Caco-2 (cell line): ENCODE results near the gene ASTN2. TPM values are rescaled to one million over a fixed set of nuclear protein-coding genes. Genes with fewer than 3 reads are reported as not detected.

ENCODE experiments used
- BruUV-seq: library from RNA; stranded (reverse); fragments of 400-500 nt; replicated peaks from 2 replicates; lab custom pipeline; 2021; lab: Mats Ljungman, UMichigan
- CTCF ChIA-PET: fragments of 300-600 bp; sonication (Branson Sonifier 250); formaldehyde crosslinking; loops from one replicate; lab custom pipeline; 2022; ENCODE audit warnings: antibody characterized with exemption; lab: Charles Lee
- POLR2A ChIA-PET: fragments of 300-600 bp; sonication (Branson Sonifier 250); formaldehyde crosslinking; loops from one replicate; lab custom pipeline; 2022; ENCODE audit warnings: antibody characterized with exemption; lab: Charles Lee
- DNase-seq, 2 experiments: peaks; one replicate each; pipeline versions ENCODE4 v3.0.0 to v3.0.0-alpha.2; 2020 to 2022
- H3K27me3 ChIP-seq: replicated peaks from 2 replicates; pipeline ENCODE4 v1.6.0; 2011; ENCODE audit warnings: low read length; ENCODE audit not compliant: control insufficient read depth, insufficient read depth
- H3K36me3 ChIP-seq: 2 replicates; pipeline ENCODE4 v1.5.1; 2011; ENCODE audit warnings: low read length; ENCODE audit not compliant: control insufficient read depth, insufficient read depth
- H3K4me1 ChIP-seq: fragments of 250-450 bp; sonication (Bioruptor Pico); 2 replicates; pipeline ENCODE4 v1.5.1; 2020; ENCODE audit warnings: mild to moderate bottlenecking
- H3K4me3 ChIP-seq: 2 replicates; pipeline ENCODE4 v1.5.1; 2011; ENCODE audit warnings: low read depth, mild to moderate bottlenecking, control low read depth, low read length
- H3K9me3 ChIP-seq: fragments of 250-450 bp; sonication (Bioruptor Pico); 2 replicates; pipeline ENCODE4 v1.5.1; 2020; ENCODE audit warnings: mild to moderate bottlenecking, moderate library complexity
- H3K27ac Mint-ChIP-seq: one replicate; pipeline ENCODE4 v1.8.0; 2022; ENCODE audit warnings: mixed read lengths; ENCODE audit not compliant: unreplicated experiment
- H3K27me3 Mint-ChIP-seq: one replicate; pipeline ENCODE4 v1.8.0; 2022; ENCODE audit warnings: mixed read lengths; ENCODE audit not compliant: insufficient read depth, unreplicated experiment
- H3K36me3 Mint-ChIP-seq: one replicate; pipeline ENCODE4 v1.8.0; 2022; ENCODE audit warnings: mild to moderate bottlenecking, mixed read lengths; ENCODE audit not compliant: insufficient read depth, unreplicated experiment
- H3K4me1 Mint-ChIP-seq: one replicate; pipeline ENCODE4 v1.8.0; 2022; ENCODE audit warnings: low read depth, mixed read lengths; ENCODE audit not compliant: unreplicated experiment
- H3K4me3 Mint-ChIP-seq: one replicate; pipeline ENCODE4 v1.8.0; 2022; ENCODE audit warnings: mild to moderate bottlenecking, moderate library complexity, mixed read lengths; ENCODE audit not compliant: unreplicated experiment
- H3K9me3 Mint-ChIP-seq: one replicate; pipeline ENCODE4 v1.8.0; 2022; ENCODE audit warnings: mixed read lengths; ENCODE audit not compliant: unreplicated experiment
- CTCF ChIP-seq, 2 experiments: fragments of 200-600 bp in 1 of 2; IDR thresholded peaks; 1 replicate in 1 of 2; 2 replicates in 1 of 2; pipeline versions ENCODE4 v1.5.1 to v1.8.0; 2011 to 2022; ENCODE audit warnings: antibody characterized with exemption in 1 of 2, control low read depth in 1 of 2, inconsistent platforms in 1 of 2, low read depth in 1 of 2, low read length in 1 of 2, mild to moderate bottlenecking in 1 of 2, moderate library complexity in 1 of 2; ENCODE audit not compliant: insufficient read depth in 1 of 2, severe bottlenecking in 1 of 2, unreplicated experiment in 1 of 2
- intact Hi-C: fragments of 100-400 bp; cut with micrococcal nuclease; formaldehyde crosslinking; loops from one replicate; pipeline ENCODE4 v1.10.0; 2022; ENCODE audit not compliant: unreplicated experiment
- total RNA-seq: library from RNA; stranded (reverse); gene quantifications from 2 replicates; pipeline ENCODE4 v1.2.3, GENCODE V29; 2022

Gene ASTN2
- total RNA-seq, 1 experiment from 2014 or later = 12.7 TPM

GRCh38 chr9:117317192-117317591, 97.7 kb downstream of the ASTN2 start:
- TF ChIP-seq CTCF (IDR thresholded peaks at IDR 0.05; ENCODE audit: insufficient read depth in 1 of 2, low read depth in 1 of 2, low read length in 1 of 2, severe bottlenecking in 1 of 2, unreplicated experiment in 1 of 2) = no peak
- Histone ChIP-seq H3K9me3 (no peaks in the 10 kb centered on the region), H3K4me1 (no peaks in the 10 kb centered on the region), H3K36me3 (no peaks in the 10 kb centered on the region), H3K27me3 (no peaks in the 10 kb centered on the region), H3K4me3 (no peak overlapping the region)
- no peaks in the 10 kb centered on the region for H3K4me1 Mint-ChIP-seq
- POLR2A ChIA-PET = no interaction called here
- intact Hi-C loops = no loop called here
- no peaks in the 10 kb centered on the region for H3K36me3 Mint-ChIP-seq
- no peak overlapping the region for H3K4me3 Mint-ChIP-seq
- H3K27ac Mint-ChIP-seq = no peak overlapping the region
- no peaks in the 10 kb centered on the region for H3K9me3 Mint-ChIP-seq
- no peaks in the 10 kb centered on the region for H3K27me3 Mint-ChIP-seq
- no peak for DNase-seq
- no TSS peak for BruUV-seq
- CTCF ChIA-PET = no interaction called here

GRCh38 chr9:117315236-117315635, 99.6 kb downstream of the ASTN2 start:
- no peaks in the 10 kb centered on the region for H3K36me3 ChIP-seq
- Mint-ChIP-seq H3K36me3 (no peaks in the 10 kb centered on the region), H3K27me3 (no peaks in the 10 kb centered on the region), H3K9me3 (no peaks in the 10 kb centered on the region), H3K4me1 (no peaks in the 10 kb centered on the region), H3K27ac (no peak overlapping the region), H3K4me3 (no peak overlapping the region)
- ChIA-PET CTCF (no interaction called here), POLR2A (no interaction called here)
- DNase-seq = no peak
- H3K4me3 ChIP-seq = no peak overlapping the region
- no peaks in the 10 kb centered on the region for H3K27me3 ChIP-seq
- BruUV-seq = no TSS peak
- H3K9me3 ChIP-seq = no peaks in the 10 kb centered on the region
- TF ChIP-seq CTCF (IDR thresholded peaks at IDR 0.05; ENCODE audit: insufficient read depth in 1 of 2, low read depth in 1 of 2, low read length in 1 of 2, severe bottlenecking in 1 of 2, unreplicated experiment in 1 of 2) = no peak
- intact Hi-C loops = no loop called here
- no peaks in the 10 kb centered on the region for H3K4me1 ChIP-seq

GRCh38 chr9:117313989-117314388, 100.9 kb downstream of the ASTN2 start:
- Mint-ChIP-seq H3K9me3 (no peaks in the 10 kb centered on the region), H3K27me3 (no peaks in the 10 kb centered on the region), H3K36me3 (no peaks in the 10 kb centered on the region), H3K27ac (no peak overlapping the region), H3K4me1 (no peaks in the 10 kb centered on the region), H3K4me3 (no peak overlapping the region)
- ChIA-PET CTCF (no interaction called here), POLR2A (no interaction called here)
- H3K9me3 ChIP-seq = no peaks in the 10 kb centered on the region
- no TSS peak for BruUV-seq
- no peak overlapping the region for H3K4me3 ChIP-seq
- intact Hi-C loops = no loop called here
- no peaks in the 10 kb centered on the region for H3K4me1 ChIP-seq
- no peaks in the 10 kb centered on the region for H3K36me3 ChIP-seq
- no peak for TF ChIP-seq CTCF (IDR thresholded peaks at IDR 0.05; ENCODE audit: insufficient read depth in 1 of 2, low read depth in 1 of 2, low read length in 1 of 2, severe bottlenecking in 1 of 2, unreplicated experiment in 1 of 2)
- no peak for DNase-seq
- H3K27me3 ChIP-seq = no peaks in the 10 kb centered on the region
